ENCODE measurements around the gene PRKAR1B.

PRKAR1B gene

GRCh38 chr7:601036-601594 lies 126.0 kb downstream of the PRKAR1B start:
- no peak for DNase-seq

- DNase-seq = no peak
These were observed 126.7 kb downstream of the PRKAR1B start for GRCh38 chr7:600149-601035.

GRCh38 chr7:598899-599298 lies 128.2 kb downstream of the PRKAR1B start:
- no peak for DNase-seq

GRCh38 chr7:597348-598178 lies 129.5 kb downstream of the PRKAR1B start:
- DNase-seq = no peak

GRCh38 chr7:596819-597182 lies 130.3 kb downstream of the PRKAR1B start:
- no peak for DNase-seq

- DNase-seq = no peak
These were observed 130.8 kb downstream of the PRKAR1B start for GRCh38 chr7:596071-596818.

- no peak for DNase-seq
These were observed 131.5 kb downstream of the PRKAR1B start for GRCh38 chr7:595621-596010.

GRCh38 chr7:594920-595620 lies 132.0 kb downstream of the PRKAR1B start:
- no peak for DNase-seq

GRCh38 chr7:594212-594913 lies 132.7 kb downstream of the PRKAR1B start:
- no peak for DNase-seq

- no peak for DNase-seq
These were observed 133.6 kb downstream of the PRKAR1B start for GRCh38 chr7:593324-594115.

GRCh38 chr7:591856-592628 lies 135.0 kb downstream of the PRKAR1B start:
- no peak for DNase-seq

- no peak for DNase-seq
These were observed 136.1 kb downstream of the PRKAR1B start for GRCh38 chr7:590731-591551.

GRCh38 chr7:589781-590575 lies 137.1 kb downstream of the PRKAR1B start:
- DNase-seq = no peak

GRCh38 chr7:587767-588166 lies 139.3 kb downstream of the PRKAR1B start:
- no peak for DNase-seq

GRCh38 chr7:586494-586893 lies 140.6 kb downstream of the PRKAR1B start:
- DNase-seq = no peak

- no peak for DNase-seq
These were observed 141.2 kb downstream of the PRKAR1B start for GRCh38 chr7:585873-586272.

GRCh38 chr7:585229-585711 lies 141.8 kb downstream of the PRKAR1B start:
- peak; percentile 43 for DNase-seq

- DNase-seq = no peak
These were observed 142.3 kb downstream of the PRKAR1B start for GRCh38 chr7:584820-585219.

Measured in CD4-positive, alpha-beta T cell treated with Interleukin-6 for 4 hours (primary cell).